ENCODE measurements around the gene DHRS12. TPM values are rescaled to one million over a fixed set of nuclear protein-coding genes. Genes with fewer than 3 reads are reported as not detected.

The DHRS12 gene
- total RNA-seq, 2 experiments from 2014 or later, result 5.3 to 5.4 TPM

Other genes with a start within 250 kb of the DHRS12 start
- 1 to 10 TPM; 5.8 to 6.4 TPM for gene WDFY2, start 219.7 kb downstream of the DHRS12 start, total RNA-seq
- under 1 TPM; 0.11 to 0.21 TPM for gene TMEM272, start 41.0 kb upstream of the DHRS12 start, total RNA-seq
- gene CCDC70, start 57.8 kb upstream of the DHRS12 start, total RNA-seq, result under 1 TPM in 1 of 2 experiments, not detected in 1; 0.42 TPM
- 1 to 10 TPM in 1 of 2 experiments, under 1 TPM in 1; 0.75 to 1.2 TPM for gene ATP7B, start 207.3 kb upstream of the DHRS12 start, total RNA-seq
- 10 to 100 TPM; 25.8 to 26.8 TPM for gene ALG11, start 208.2 kb upstream of the DHRS12 start, total RNA-seq
- gene UTP14C, start 220.5 kb upstream of the DHRS12 start, total RNA-seq, result 10 to 100 TPM; 10.4 to 11.3 TPM

All from activated CD8-positive, alpha-beta memory T cell treated with anti-CD3 and anti-CD28 coated beads for 36 hours (primary cell).